ENCODE results near the gene LVRN. TPM values are rescaled to one million over a fixed set of nuclear protein-coding genes. Genes with fewer than 3 reads are reported as not detected.

Gene LVRN
- total and polyA plus RNA-seq, 5 donors, result 0.14 to 1.3 (median 0.25) TPM

DNA sequence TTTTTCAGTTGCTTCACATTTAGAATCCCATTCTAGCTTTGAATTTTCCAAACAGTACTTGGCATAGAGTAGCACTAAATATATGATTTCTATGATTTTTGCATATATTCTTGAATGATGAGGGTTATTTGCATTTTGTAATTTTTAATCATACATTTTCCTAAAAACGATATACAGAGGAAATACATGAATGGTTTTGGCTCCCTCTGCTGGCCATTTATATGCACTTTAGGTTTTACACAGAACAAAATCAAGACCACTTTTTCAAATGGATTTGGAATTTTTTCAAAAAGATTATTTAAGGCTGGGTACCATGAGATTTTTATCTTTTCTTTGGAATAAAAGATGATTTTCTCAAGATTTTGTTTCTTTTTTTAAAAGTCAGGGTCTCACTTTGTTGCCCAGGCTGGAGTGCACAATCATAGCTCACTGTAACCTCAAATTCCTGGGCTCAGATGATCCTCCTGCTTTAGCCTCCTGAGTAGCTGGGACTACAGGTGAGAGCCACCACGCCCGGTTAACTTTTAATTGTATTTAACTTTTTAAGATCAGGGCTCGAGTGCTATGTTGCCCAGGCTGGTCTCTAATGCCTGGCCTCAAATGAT is 105.9 kb downstream of the LVRN start:
- 14% methylated on average over 4 of the region's 4 CpGs for WGBS
- DNase-seq, result no peak
- Histone ChIP-seq H3K9me3 (ENCODE audit: control insufficient read depth, low read length) (no peaks in the 10 kb centered on the region), H3K4me3 (ENCODE audit: low read length) (no peak overlapping the region), H3K4me1 (ENCODE audit: control insufficient read depth, insufficient read depth, low read length) (no peaks in the 10 kb centered on the region), H3K27ac (ENCODE audit: low read length) (no peak overlapping the region), H3K27me3 (ENCODE audit: control insufficient read depth, insufficient read depth) (no peaks in the 10 kb centered on the region)
- intact Hi-C loops (cut with DNase I), result loop anchor here in 1 of 4 donors (5.0 kb wide), 1 partner anchor 436 kb away; no protein-coding TSS in a partner anchor
- no peak for ATAC-seq

DNA sequence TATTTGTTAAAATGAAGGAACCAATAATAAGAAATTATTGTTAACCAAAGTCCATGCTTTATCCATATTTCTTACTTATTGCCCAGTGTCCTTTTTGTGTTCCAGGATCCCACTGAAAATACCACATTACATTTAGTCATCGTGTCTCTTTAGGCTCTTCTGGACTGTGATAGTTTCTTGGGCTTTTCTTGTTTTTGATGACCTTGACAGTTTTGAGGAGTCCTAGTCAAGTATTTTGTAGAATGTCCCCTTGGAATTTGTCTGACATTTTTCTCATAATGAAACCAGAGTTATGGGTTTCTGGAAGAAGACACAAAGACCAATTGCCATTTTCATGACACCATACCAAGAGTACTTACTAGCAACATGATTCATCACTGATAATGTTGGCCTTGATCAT is 108.9 kb downstream of the LVRN start:
- no peak for ATAC-seq
- Histone ChIP-seq H3K27ac (ENCODE audit: low read length) (no peak overlapping the region), H3K9me3 (ENCODE audit: control insufficient read depth, low read length) (no peaks in the 10 kb centered on the region), H3K4me3 (ENCODE audit: low read length) (no peak overlapping the region), H3K27me3 (ENCODE audit: control insufficient read depth, insufficient read depth) (no peaks in the 10 kb centered on the region), H3K4me1 (ENCODE audit: control insufficient read depth, insufficient read depth, low read length) (no peaks in the 10 kb centered on the region)
- intact Hi-C loops (cut with DNase I), result no loop called here
- 92% methylated on average over 1 of the region's 1 CpG for WGBS
- DNase-seq, result no peak

DNA sequence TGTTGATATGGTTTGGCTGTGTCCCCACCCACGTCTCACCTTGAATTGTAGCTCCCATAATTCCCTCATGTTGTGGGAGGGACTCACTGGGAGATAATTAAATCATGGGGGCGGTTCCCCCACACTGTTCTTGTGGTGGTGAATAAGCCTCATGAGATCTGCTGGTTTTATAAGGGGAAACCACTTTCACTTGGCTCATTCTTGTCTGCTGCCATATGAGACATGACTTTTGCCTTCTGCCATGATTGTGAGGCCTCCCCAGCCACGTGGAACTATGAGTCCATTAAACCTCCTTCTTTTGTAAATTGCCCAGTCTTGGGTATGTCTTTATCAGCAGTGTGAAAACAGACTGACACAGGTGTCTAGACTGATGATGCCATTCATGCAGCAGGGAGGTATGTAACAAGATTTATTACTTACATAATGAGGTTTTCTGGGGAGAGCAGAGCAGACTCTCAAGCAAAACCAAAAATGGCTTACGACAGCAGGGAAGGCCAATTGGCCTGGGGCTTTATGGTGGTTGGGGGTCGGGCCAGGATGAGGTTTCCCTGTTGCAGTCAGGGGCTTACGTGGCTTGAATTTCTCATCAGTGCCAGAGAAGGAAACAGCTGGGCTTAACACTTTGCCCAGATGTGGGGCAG is 113.0 kb downstream of the LVRN start:
- Histone ChIP-seq H3K4me3 (ENCODE audit: low read length) (no peak overlapping the region), H3K4me1 (ENCODE audit: control insufficient read depth, insufficient read depth, low read length) (no peaks in the 10 kb centered on the region), H3K27me3 (ENCODE audit: control insufficient read depth, insufficient read depth) (no peaks in the 10 kb centered on the region), H3K9me3 (ENCODE audit: control insufficient read depth, low read length) (no peaks in the 10 kb centered on the region), H3K27ac (ENCODE audit: low read length) (no peak overlapping the region)
- intact Hi-C loops (cut with DNase I), result no loop called here
- no peak for DNase-seq
- WGBS, result 65% methylated on average over 6 of the region's 6 CpGs
- no peak for ATAC-seq

DNA sequence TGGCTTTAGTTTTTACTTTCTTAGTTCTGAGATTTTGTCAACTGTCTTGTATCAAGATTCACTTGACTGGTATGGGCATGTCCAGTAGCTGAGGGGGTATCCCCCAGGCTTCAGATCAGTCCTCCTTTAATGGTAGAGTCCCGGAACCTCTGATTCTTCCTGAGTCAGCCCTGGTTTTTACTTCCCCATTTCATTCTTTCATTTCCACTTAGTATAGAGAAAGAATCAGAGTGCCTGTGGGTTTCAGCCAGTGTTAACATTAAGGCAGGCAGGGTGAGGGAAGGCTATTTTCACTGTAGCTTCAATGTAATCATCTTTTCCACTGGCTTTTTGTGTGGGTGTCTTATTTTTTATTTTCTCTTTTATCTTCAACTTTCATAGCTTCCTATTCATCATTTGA is 114.2 kb downstream of the LVRN start:
- DNase-seq (no peak), ATAC-seq (peak in 1 of 2 donors; percentile 29)
- intact Hi-C loops (cut with DNase I), result no loop called here
- Histone ChIP-seq H3K27ac (ENCODE audit: low read length) (no peak overlapping the region), H3K27me3 (ENCODE audit: control insufficient read depth, insufficient read depth) (no peaks in the 10 kb centered on the region), H3K4me3 (ENCODE audit: low read length) (no peak overlapping the region), H3K9me3 (ENCODE audit: control insufficient read depth, low read length) (no peaks in the 10 kb centered on the region), H3K4me1 (ENCODE audit: control insufficient read depth, insufficient read depth, low read length) (no peaks in the 10 kb centered on the region)
- WGBS, result 82% methylated on average over 1 of the region's 1 CpG

Other genes with a start within 250 kb of the LVRN start
- 10 to 100 TPM; 12.2 to 29.0 (median 15.8) TPM for gene CDO1, start 145.8 kb upstream of the LVRN start, total RNA-seq
- gene CDO1, start 145.8 kb upstream of the LVRN start, polyA plus RNA-seq, result 25.6 TPM
- 10 to 100 TPM; 25.3 to 31.6 (median 28.8) TPM for gene ATG12, start 120.9 kb upstream of the LVRN start, total RNA-seq
- 22.9 TPM for gene ATG12, start 120.9 kb upstream of the LVRN start, polyA plus RNA-seq
- gene AP3S1, start 120.5 kb upstream of the LVRN start, total RNA-seq, result 10 to 100 TPM; 70.9 to 82.2 (median 77.6) TPM
- gene AP3S1, start 120.5 kb upstream of the LVRN start, polyA plus RNA-seq, result 73.0 TPM
- gene ARL14EPL, start 70.0 kb downstream of the LVRN start, total RNA-seq, result not detected
- not detected for gene ARL14EPL, start 70.0 kb downstream of the LVRN start, polyA plus RNA-seq
- 10 to 100 TPM; 30.3 to 42.5 (median 35.8) TPM for gene COMMD10, start 122.5 kb downstream of the LVRN start, total RNA-seq
- gene COMMD10, start 122.5 kb downstream of the LVRN start, polyA plus RNA-seq, result 36.6 TPM

Measured in right cardiac atrium (tissue), 5 donors.